MG63 (cell line): Measurements from ENCODE around the gene SVOP. TPM values are rescaled to one million over a fixed set of nuclear protein-coding genes. Genes with fewer than 3 reads are reported as not detected.
"Not testable (repeated sequence)": the region's sequence is repeated elsewhere in the genome, so short reads cannot be mapped to it uniquely, and the experiment has no call there.

Source experiments
- DNase-seq: peaks from one replicate; pipeline ENCODE4 v3.0.0-alpha.2; 2020
- H3K27me3 ChIP-seq: fragments of 250-450 bp; sonication (Bioruptor Pico); 2 replicates; pipeline ENCODE4 v1.5.1; 2020; ENCODE audit warnings: mild to moderate bottlenecking, moderate library complexity
- H3K36me3 ChIP-seq: fragments of 250-450 bp; sonication (Bioruptor Pico); 2 replicates; pipeline ENCODE4 v1.5.1; 2020; ENCODE audit warnings: mild to moderate bottlenecking, moderate library complexity
- H3K4me3 ChIP-seq: fragments of 250-450 bp; sonication (Bioruptor Pico); 2 replicates; pipeline ENCODE4 v1.5.1; 2020; ENCODE audit warnings: mild to moderate bottlenecking, moderate library complexity
- H3K9me3 ChIP-seq: fragments of 250-450 bp; sonication (Bioruptor Pico); 2 replicates; pipeline ENCODE4 v1.5.1; 2020; ENCODE audit warnings: mild to moderate bottlenecking, moderate library complexity
- total RNA-seq: library from RNA; depleted of rRNA; stranded (reverse); fragments of >200 nt; shearing (Covaris generic); gene quantifications from 2 replicates; pipeline ENCODE4 v1.2.3, GENCODE V29; 2014; ENCODE audit warnings: low replicate concordance; rRNA removed

Gene SVOP
- total RNA-seq, 1 experiment from 2014 or later: not detected

- not testable (repeated sequence) for H3K27me3 ChIP-seq, H3K9me3 ChIP-seq, DNase-seq, H3K4me3 ChIP-seq
- peaks cover 24% of the 10 kb centered on the region for H3K36me3 ChIP-seq
These were observed 161.5 kb downstream of the SVOP start for GRCh38 chr12:108859141-108859922.

GRCh38 chr12:108858311-108859074 lies 162.4 kb downstream of the SVOP start:
- DNase-seq: peak; percentile 30
- Histone ChIP-seq H3K36me3 (peaks cover 29% of the 10 kb centered on the region), H3K27me3 (no peaks in the 10 kb centered on the region), H3K4me3 (peak overlapping the region; percentile 56), H3K9me3 (peaks cover 5% of the 10 kb centered on the region; the same call in 1 of the 2 replicates)

Other genes with a start within 250 kb of the SVOP start
- gene SSH1, start 163.5 kb downstream of the SVOP start, total RNA-seq: 7.0 and 8.7 TPM in 2 replicates
- not detected in 2 replicates for gene DAO, start 141.0 kb downstream of the SVOP start, total RNA-seq
- gene USP30, start 31.5 kb upstream of the SVOP start, total RNA-seq: 6.1 and 18.8 TPM in 2 replicates
- 46.7 and 54.9 TPM in 2 replicates for gene ALKBH2, start 72.4 kb upstream of the SVOP start, total RNA-seq
- 67.5 and 80.9 TPM in 2 replicates for gene UNG, start 76.5 kb upstream of the SVOP start, total RNA-seq
- 0.20 and 2.9 TPM in 2 replicates for gene ACACB, start 95.5 kb upstream of the SVOP start, total RNA-seq